Activated T-cell treated with anti-CD3 and anti-CD28 coated beads for 1 hour (primary cell): ENCODE measurements around the gene GORASP2.

Experiments used
- DNase-seq: peaks from one replicate; pipeline ENCODE4 v3.0.0-alpha.2; 2020; ENCODE audit warnings: low read depth

The GORASP2 gene

GRCh38 chr2:170923799-170924198 lies 5.3 kb upstream of the GORASP2 start:
- no peak for DNase-seq

DNA sequence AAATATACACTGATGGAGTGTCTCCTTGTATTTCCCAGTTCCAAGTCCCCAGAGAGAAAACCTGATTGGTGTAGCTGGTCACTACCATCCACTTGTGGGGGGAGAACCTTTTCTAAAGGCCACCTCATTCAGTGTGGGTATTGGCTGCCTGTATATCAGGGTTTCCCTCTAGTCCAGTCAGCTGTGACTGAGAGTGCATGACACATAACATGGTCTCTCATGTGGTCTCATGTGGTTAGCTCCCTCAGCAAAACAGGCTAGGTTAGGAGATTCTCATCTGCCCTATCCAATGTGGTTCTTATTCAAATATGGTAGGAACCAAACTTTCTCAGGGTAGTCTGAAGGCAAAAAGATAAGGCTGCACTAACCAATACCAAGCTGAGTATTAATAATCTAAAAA lies 4.1 kb upstream of the GORASP2 start:
- DNase-seq, result no peak

DNA sequence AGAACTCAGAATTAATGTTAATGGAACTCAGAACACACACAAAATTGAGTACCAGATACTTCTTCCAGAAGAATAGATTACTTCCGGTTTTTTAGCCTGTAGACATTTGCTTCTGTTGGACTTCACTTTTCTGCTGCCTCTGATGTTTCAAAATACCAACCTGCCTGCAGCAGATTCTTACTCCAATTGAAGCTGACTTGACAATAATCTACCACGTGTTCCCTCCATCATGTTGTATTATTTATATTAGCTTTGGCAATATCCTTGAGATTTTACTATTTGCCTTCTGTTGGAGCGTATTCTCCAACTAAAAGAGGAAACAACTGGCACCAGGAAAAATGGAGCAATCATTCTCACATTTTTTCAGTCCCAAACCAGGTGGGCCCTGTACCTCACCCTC lies 3.1 kb upstream of the GORASP2 start:
- DNase-seq, result no peak

GRCh38 chr2:170926743-170927297 lies 2.2 kb upstream of the GORASP2 start:
- no peak for DNase-seq

DNA sequence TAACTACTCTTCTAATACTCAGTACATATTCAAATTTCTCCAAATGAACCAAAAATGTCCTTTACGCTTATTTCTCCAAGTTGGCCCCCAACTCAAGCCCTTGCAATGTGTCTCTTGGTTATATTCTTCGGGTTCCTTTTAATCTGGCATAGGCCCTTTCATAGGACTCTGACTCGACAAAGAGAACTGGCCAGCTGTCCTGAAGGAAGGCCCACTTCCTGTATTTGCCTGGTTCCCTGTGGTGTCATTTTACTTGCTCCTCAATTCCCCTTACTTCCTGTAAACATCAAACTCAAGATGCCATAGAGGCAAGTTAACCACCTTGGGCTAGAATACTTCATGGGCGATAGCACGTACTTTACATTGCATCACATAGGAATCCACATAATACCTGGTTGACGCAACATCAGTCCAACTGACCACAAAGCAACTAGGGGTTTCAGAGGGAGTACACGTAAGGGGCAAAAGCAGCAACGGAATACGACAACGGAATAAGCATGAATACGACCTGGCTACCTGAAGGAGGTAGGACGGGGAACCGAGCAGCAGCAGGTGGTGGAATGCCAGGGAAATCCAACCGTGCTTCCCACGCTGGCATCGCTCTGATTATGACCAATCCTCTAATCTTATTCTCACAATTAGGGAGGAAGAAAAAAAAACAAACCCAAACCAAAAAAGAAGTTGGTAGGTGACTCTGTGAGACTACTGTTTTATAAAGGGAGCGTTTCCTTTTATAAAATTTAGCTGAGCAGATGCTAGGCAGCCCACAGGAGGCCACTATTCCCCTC lies 823 bp upstream of the GORASP2 start:
- no peak for DNase-seq

GRCh38 chr2:170929686-170930050 lies 615 bp downstream of the GORASP2 start:
- peak; percentile 23 for DNase-seq

DNA sequence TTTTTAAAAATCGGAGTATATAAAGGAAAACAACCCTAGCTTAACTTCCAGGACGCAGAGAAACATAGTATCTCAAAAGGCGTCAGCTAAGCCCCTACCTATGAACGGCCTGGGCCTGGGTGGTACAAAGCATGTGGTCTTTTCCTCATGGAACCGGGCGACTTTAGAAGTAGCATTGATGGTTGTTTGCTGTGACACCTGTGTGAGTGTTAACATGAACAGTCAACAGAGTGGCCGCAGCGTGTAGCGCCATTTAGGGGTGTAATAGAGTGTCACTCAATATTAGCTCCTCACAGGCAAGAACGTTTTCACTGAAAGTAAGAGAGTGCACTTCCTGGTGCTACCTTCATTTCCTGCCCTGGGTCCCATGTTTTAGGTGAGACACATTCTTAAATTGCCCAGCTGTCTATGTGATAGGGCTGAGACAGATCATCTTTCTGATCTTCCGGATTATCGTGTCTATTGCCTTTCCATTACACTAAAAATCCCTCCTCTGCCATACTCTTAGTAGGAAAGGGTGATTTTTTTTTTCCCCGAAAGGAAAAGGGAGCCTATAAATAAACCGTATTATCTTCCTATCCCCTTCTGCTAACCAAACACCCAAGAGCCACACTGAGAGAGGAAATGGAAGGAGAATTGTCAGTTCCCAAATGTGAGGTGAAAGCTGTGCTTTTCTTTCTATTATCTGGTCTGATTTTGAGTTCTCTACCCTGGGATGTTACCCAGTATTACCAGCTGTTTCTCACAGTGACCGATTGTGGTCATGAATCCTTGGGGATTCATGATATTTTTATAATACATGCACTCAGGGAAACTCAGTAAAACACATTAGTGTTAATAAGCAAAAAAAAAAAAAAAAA lies 1.3 kb downstream of the GORASP2 start:
- peak; percentile 29 for DNase-seq

DNA sequence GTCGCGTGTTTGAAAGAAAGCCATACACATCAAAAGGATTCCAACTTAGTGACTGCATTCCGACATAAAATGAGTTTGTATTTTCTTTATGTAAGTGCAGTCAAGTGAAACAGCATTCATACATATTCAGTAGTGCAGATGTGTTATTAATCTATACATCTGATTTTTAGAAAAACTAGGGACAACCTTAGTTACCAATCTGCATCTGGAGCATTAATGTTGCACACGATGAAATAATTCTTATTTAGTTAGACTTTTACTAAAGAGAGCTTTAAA lies 1.9 kb downstream of the GORASP2 start:
- DNase-seq, result no peak

GRCh38 chr2:170932166-170932565 lies 3.1 kb downstream of the GORASP2 start:
- no peak for DNase-seq

GRCh38 chr2:170932948-170933347 lies 3.9 kb downstream of the GORASP2 start:
- no peak for DNase-seq

- DNase-seq, result no peak
Measured at GRCh38 chr2:170937709-170938379, 8.8 kb downstream of the GORASP2 start.

DNA sequence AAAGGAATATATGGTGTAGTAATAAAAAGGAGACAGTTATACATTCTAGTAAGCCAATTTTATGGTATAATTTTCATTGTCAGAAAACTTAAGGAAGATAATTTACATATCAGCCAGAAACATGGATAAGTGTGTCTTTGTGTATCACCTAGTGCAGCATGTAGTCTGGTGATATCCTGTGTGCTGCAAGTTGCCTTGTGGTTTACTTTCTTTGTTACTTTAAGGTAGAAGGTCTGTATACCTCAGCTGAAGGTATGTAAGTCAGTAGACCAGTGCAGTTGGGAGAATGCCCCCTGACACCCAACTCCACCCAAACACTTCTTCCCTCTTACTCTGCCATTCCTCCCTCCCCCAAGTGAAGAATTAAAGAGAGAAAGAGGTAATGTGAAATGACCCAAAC lies 11.0 kb downstream of the GORASP2 start:
- DNase-seq, result no peak

GRCh38 chr2:170942615-170943014 lies 13.6 kb downstream of the GORASP2 start:
- no peak for DNase-seq

DNA sequence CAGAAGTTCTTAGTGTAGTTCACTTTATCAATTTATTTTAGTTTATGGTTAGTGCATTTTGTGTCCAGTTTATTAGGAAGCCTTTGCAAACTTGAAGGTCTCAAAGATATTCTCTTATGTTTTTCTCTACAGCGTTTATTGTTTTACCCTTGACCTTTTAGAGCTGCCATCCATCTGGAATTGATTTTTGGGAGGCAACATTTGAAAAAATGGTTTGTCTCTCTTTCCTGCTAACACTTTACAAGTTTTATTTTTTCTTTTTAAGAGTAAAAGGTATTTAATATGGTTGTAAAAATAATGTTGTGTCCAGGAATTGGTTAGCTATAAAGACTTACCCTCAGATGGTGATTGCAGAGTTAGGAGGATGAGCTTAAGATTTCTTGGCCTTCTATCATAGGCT lies 14.0 kb downstream of the GORASP2 start:
- no peak for DNase-seq

- DNase-seq, result no peak
Measured at GRCh38 chr2:170943596-170943995, 14.5 kb downstream of the GORASP2 start.

DNA sequence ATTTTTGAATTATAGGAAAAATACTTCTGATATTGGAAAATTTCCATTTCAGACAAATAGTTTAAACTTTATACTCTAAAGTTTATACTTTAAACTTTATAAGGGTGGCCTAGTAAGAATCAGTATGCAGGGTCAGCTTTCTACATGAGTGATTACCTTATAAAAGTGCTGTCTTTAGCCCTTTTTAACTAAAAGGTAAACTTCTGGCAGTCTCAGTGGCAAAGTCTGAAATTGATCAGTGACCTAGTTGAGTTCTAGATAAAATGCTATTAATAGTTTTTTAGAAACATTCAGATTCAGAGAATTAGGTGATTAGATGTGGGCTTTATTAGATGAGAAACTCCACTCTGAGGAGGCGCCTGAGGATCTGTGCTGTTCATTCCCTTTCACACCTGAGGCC lies 15.5 kb downstream of the GORASP2 start:
- no peak for DNase-seq

GRCh38 chr2:170949415-170949814 lies 20.4 kb downstream of the GORASP2 start:
- DNase-seq, result no peak

DNA sequence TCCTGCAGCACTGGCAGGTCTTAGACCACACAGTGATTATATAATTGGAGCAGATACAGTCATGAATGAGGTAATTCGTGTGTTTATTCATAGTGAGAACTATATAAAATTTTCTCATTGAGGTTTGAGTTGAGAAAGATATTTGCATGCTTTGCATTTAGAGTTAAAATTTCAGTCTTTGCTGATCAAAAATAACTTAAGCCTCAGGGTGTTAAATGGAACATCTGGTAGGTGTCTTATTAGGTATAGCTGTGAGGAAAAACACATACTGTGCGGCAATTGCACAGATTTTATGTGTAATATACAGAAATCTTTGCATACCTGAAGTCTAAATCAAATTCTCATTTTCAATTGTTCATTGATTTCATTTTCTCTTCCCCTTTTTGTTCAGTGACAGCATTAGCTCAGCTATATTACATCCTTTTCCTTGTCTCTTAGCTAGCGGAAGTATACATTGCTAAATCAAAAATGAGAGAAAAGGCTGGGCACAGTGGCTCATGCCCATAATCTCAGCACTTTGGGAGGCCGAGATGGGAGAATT lies 21.2 kb downstream of the GORASP2 start:
- DNase-seq, result no peak

GRCh38 chr2:170953941-170954340 lies 24.9 kb downstream of the GORASP2 start:
- DNase-seq, result no peak

DNA sequence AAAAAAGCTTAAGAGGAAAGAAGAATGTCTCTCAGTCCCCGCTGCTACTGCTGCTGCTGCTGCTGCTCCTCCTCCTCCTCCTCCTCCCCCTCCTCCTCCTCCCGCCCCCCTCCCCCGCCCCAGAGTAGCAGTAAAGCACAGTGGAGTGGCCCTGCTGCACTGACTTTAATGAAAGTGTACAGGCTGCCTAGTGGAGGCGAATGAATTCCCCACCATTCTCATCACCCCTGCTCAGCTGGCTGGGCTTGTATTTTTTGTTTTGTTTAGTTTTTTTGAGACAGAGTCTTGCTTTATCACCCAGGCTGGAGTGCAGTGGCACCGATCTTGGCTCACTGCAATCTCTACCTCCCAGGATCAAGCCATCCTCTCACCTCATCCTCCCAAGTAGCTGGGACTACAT lies 34.3 kb downstream of the GORASP2 start:
- DNase-seq, result no peak

- no peak for DNase-seq
Measured at GRCh38 chr2:170965446-170966225, 36.6 kb downstream of the GORASP2 start.
